ENCODE results near the gene UBXN10. TPM values are rescaled to one million over a fixed set of nuclear protein-coding genes. Genes with fewer than 3 reads are reported as not detected.

Gene UBXN10
- total and polyA plus RNA-seq, 12 donors: 0.16 to 4.0 (median 1.5) TPM

- TF ChIP-seq CTCF (IDR thresholded peaks at IDR 0.05): no peak
- no peaks in the 10 kb centered on the region for H3K9me3 ChIP-seq
- no peaks in the 10 kb centered on the region for H3K36me3 ChIP-seq
- H3K27ac ChIP-seq: no peak overlapping the region
- H3K4me3 ChIP-seq: no peak overlapping the region
- DNase-seq (no peak), ATAC-seq (no peak)
- WGBS, 2 donors: 86 to 90% methylated on average over 7 of the region's 7 CpGs
- intact Hi-C loops (cut with DNase I): loop anchor here in 1 of 10 donors (5.0 kb wide), 1 partner anchor 34 kb away; no protein-coding TSS in a partner anchor
- H3K4me1 ChIP-seq: peaks cover 0 to 6% (median 0%) of the 10 kb centered on the region in 9 donors
- peaks cover 0 to 9% (median 0%) of the 10 kb centered on the region in 7 donors for H3K27me3 ChIP-seq
Observed at GRCh38 chr1:20141466-20141865, 44.4 kb upstream of the UBXN10 start.

GRCh38 chr1:20142001-20142710 is 43.7 kb upstream of the UBXN10 start:
- Histone ChIP-seq H3K27me3 (peaks cover 0 to 9% (median 0%) of the 10 kb centered on the region in 7 donors), H3K36me3 (no peaks in the 10 kb centered on the region), H3K4me1 (peaks cover 0 to 6% (median 0%) of the 10 kb centered on the region in 9 donors), H3K27ac (no peak overlapping the region), H3K9me3 (no peaks in the 10 kb centered on the region), H3K4me3 (no peak overlapping the region)
- WGBS, 2 donors: 81 to 86% methylated on average over 13 of the region's 13 CpGs
- no peak for DNase-seq
- intact Hi-C loops (cut with DNase I): loop anchor here in 1 of 10 donors (5.0 kb wide), 1 partner anchor 35 kb away; no protein-coding TSS in a partner anchor
- no peak for ATAC-seq
- no peak for TF ChIP-seq CTCF (IDR thresholded peaks at IDR 0.05)

- Histone ChIP-seq H3K27me3 (peaks cover 0 to 9% (median 0%) of the 10 kb centered on the region in 7 donors), H3K4me3 (no peak overlapping the region), H3K4me1 (peaks cover 0 to 6% (median 0%) of the 10 kb centered on the region in 9 donors), H3K36me3 (no peaks in the 10 kb centered on the region), H3K9me3 (no peaks in the 10 kb centered on the region), H3K27ac (no peak overlapping the region)
- WGBS, 2 donors: 91 to 95% methylated on average over 8 of the region's 8 CpGs
- TF ChIP-seq CTCF (IDR thresholded peaks at IDR 0.05): no peak
- ATAC-seq (no peak), DNase-seq (no peak)
- intact Hi-C loops (cut with DNase I): loop anchor here in 1 of 10 donors (5.0 kb wide), 1 partner anchor 36 kb away; no protein-coding TSS in a partner anchor
Observed at GRCh38 chr1:20143318-20143717, 42.6 kb upstream of the UBXN10 start.

DNA sequence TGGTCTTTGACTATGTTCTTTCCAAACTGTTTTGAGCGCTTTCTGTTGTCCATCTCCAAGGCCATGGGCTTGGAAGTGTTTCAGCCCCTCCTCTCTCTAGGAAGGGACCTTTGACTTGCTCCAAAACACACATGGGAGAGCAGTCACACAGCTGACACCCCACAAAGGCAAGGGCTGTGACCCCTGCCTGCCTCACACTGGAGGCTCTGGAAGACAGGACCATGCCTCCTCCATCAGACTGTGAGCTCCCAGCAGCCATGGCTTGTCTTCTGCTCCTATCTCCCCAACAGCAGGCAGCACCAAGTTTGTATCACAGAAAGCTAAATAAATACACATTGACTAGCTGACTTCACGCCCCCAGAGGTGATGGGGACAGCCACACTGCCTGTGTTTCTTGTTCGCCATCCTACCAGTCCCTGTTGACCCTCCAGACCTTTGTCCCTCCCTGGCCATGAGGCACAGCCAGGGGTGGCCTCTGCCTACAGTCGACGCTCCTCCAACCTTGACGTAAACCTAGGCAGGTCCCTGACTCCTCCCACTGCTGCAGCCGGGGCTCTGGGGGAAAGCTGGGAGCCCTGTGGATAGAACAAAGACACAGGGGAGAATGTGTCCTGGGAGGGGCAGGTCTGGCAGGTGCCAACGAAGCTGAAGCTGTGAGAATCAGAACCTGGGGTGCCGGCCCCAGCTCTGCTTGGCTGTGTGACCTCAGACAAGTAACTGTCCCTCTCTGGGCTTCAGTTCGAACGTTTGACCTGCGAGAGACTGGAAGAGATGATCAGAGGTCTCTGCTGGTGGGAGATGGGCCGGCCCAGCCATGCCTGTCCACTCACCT is 41.9 kb upstream of the UBXN10 start:
- intact Hi-C loops (cut with DNase I): loop anchor here in 1 of 10 donors (5.0 kb wide), 1 partner anchor 37 kb away; no protein-coding TSS in a partner anchor
- Histone ChIP-seq H3K4me1 (peaks cover 0 to 6% (median 0%) of the 10 kb centered on the region in 9 donors), H3K27ac (no peak overlapping the region), H3K36me3 (no peaks in the 10 kb centered on the region), H3K4me3 (no peak overlapping the region), H3K27me3 (peaks cover 0 to 11% (median 0%) of the 10 kb centered on the region in 7 donors), H3K9me3 (no peaks in the 10 kb centered on the region)
- TF ChIP-seq CTCF (IDR thresholded peaks at IDR 0.05): no peak
- 71 to 72% methylated on average over 13 of the region's 13 CpGs for WGBS, 2 donors
- no peak for ATAC-seq
- no peak for DNase-seq

All from heart right ventricle (tissue), 16 donors.